GM12891 (cell line): ENCODE results near the gene CD4.

Experiments used
- POLR2AphosphoS5 ChIP-seq: IDR thresholded peaks from 2 replicates; pipeline ENCODE4 v1.6.1; 2011; ENCODE audit warnings: low read depth, low read length, control low read depth
- SPI1 ChIP-seq: IDR thresholded peaks from 2 replicates; pipeline ENCODE4 v1.6.1; 2011; ENCODE audit warnings: low read depth, low read length, control low read depth

DNA sequence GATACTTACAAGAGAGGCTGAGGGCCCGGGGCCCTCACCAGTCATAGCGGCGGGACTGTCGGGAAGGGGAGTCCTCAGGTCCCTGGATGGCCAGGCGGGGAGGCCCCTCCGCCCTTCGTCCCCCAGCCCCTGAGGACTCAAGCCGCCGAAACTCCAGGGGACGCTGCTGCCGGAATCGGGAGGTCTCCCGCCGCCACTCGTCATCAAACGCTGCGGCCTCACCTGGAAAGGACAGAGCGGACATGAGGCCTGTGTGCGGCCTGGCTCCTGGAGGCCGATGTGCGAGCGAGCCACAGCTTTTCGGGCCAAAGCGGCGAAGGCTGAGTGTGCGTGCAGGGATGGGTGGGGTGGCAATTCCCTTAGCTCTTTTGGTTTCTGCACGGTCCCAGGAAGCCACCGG is 40.6 kb upstream of the CD4 start:
- TF ChIP-seq POLR2AphosphoS5 (no peak), SPI1 (no peak)
